Stimulated activated CD4-positive, alpha-beta T cell treated with anti-CD3 and anti-CD28 coated beads, Interleukin-4, amount 100 ng/mL, for 1 hour (primary cell): ENCODE data around the gene HTT.

Experiments
- DNase-seq: peaks from one replicate; pipeline ENCODE4 v3.0.0-alpha.2; 2020

Gene HTT

GRCh38 chr4:3253808-3254207, 179.3 kb downstream of the HTT start:
- DNase-seq, result no peak

GRCh38 chr4:3254302-3255131, 180.0 kb downstream of the HTT start:
- no peak for DNase-seq

GRCh38 chr4:3255611-3256186, 181.2 kb downstream of the HTT start:
- no peak for DNase-seq

GRCh38 chr4:3256230-3257102, 182.0 kb downstream of the HTT start:
- no peak for DNase-seq

- DNase-seq, result no peak
Measured at GRCh38 chr4:3257103-3257555, 182.6 kb downstream of the HTT start.

- no peak for DNase-seq
Measured at GRCh38 chr4:3257556-3258482, 183.3 kb downstream of the HTT start.

- no peak for DNase-seq
Measured at GRCh38 chr4:3261411-3262207, 187.1 kb downstream of the HTT start.

- no peak for DNase-seq
Measured at GRCh38 chr4:3262208-3263052, 187.9 kb downstream of the HTT start.

GRCh38 chr4:3263053-3263875, 188.8 kb downstream of the HTT start:
- DNase-seq, result no peak

GRCh38 chr4:3263876-3264193, 189.4 kb downstream of the HTT start:
- no peak for DNase-seq

- no peak for DNase-seq
Measured at GRCh38 chr4:3266076-3266475, 191.6 kb downstream of the HTT start.

GRCh38 chr4:3267576-3268394, 193.3 kb downstream of the HTT start:
- no peak for DNase-seq

- no peak for DNase-seq
Measured at GRCh38 chr4:3268395-3269104, 194.1 kb downstream of the HTT start.

- no peak for DNase-seq
Measured at GRCh38 chr4:3269105-3269927, 194.8 kb downstream of the HTT start.

GRCh38 chr4:3269991-3270611, 195.6 kb downstream of the HTT start:
- no peak for DNase-seq

- no peak for DNase-seq
Measured at GRCh38 chr4:3271131-3271530, 196.7 kb downstream of the HTT start.

GRCh38 chr4:3276986-3277385, 202.5 kb downstream of the HTT start:
- no peak for DNase-seq
